VCaP (cell line): ENCODE data around the gene TGFBI.

ENCODE experiments used
- H3K27ac ChIP-seq: fragments of 450-650 bp; 2 replicates; pipeline ENCODE4 v1.5.1; 2017
- TF ChIP-seq, protein P1 (sequence below): fragments of 450-650 bp; conservative IDR thresholded peaks from 2 replicates; pipeline ENCODE4 v1.5.1; 2017; ENCODE audit warnings: mild to moderate bottlenecking, moderate library complexity

TGFBI gene

GRCh38 chr5:136033848-136034247, 5.1 kb downstream of the TGFBI start:
- TF ChIP-seq, protein P1, sequence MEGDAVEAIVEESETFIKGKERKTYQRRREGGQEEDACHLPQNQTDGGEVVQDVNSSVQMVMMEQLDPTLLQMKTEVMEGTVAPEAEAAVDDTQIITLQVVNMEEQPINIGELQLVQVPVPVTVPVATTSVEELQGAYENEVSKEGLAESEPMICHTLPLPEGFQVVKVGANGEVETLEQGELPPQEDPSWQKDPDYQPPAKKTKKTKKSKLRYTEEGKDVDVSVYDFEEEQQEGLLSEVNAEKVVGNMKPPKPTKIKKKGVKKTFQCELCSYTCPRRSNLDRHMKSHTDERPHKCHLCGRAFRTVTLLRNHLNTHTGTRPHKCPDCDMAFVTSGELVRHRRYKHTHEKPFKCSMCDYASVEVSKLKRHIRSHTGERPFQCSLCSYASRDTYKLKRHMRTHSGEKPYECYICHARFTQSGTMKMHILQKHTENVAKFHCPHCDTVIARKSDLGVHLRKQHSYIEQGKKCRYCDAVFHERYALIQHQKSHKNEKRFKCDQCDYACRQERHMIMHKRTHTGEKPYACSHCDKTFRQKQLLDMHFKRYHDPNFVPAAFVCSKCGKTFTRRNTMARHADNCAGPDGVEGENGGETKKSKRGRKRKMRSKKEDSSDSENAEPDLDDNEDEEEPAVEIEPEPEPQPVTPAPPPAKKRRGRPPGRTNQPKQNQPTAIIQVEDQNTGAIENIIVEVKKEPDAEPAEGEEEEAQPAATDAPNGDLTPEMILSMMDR: no peak
- no peak overlapping the region for H3K27ac ChIP-seq

- TF ChIP-seq, protein P1: no peak
Measured at GRCh38 chr5:136034492-136034891, 5.7 kb downstream of the TGFBI start.

GRCh38 chr5:136034984-136035383, 6.2 kb downstream of the TGFBI start:
- no peak overlapping the region for H3K27ac ChIP-seq
- TF ChIP-seq, protein P1: no peak

More at GRCh38 chr5:136034492-136034891, 5.7 kb downstream of the TGFBI start:
- H3K27ac ChIP-seq: no peak overlapping the region

DNA sequence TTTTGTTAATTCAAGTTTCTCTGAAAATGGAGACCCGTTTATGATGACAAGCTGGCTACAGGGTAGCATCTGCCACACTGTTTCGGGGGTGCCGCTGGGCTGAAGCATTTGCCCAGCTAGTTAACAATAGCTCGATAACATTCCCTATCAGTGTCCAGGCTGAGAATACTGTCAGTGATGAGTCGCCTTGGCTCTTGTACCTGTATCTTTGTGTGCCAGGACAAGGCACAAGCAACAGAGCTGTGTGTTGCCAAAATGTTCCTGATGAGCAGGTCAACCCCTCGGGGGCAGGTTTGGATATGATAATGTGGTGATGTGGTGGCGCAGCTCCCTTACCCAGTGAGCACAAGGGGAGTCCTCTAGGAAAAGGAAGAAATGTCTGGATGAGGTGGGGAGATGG, 7.0 kb downstream of the TGFBI start:
- no peak overlapping the region for H3K27ac ChIP-seq
- TF ChIP-seq, protein P1: no peak

DNA sequence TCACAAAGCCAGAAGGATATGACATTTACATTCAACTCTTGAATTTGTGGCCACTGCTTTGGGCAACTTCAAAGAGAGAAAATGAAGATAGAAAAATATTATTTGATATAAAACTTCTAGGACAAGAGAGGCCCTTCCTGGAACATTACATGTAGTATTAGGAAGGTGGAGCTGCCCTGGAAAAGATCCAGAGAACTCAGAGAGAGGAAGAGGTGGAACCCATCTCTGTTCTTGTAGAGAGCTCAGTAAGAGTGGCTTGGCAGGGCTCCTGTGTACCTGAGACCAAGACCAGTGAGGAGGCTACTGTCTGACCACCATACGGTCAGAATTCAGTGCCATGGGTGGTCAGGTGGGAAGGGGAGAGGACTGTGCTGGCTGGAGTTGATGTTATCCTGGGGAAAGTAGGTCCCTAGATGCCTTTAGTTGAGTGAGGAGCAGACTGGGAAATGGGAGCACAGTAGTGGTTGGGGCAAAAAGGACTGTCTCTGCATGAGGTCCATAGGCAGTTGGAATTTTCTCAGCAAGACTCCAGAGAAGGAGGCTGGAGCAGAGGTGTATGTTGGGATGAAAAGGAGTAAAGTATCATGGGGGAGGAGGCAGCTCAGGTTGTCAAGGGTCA, 7.6 kb downstream of the TGFBI start:
- TF ChIP-seq, protein P1: no peak
- no peak overlapping the region for H3K27ac ChIP-seq

GRCh38 chr5:136037001-136037705, 8.4 kb downstream of the TGFBI start:
- TF ChIP-seq, protein P1: no peak
- H3K27ac ChIP-seq: peak overlapping the region; percentile 14; the same call in 1 of the 2 replicates

GRCh38 chr5:136038635-136039034, 9.8 kb downstream of the TGFBI start:
- no peak overlapping the region for H3K27ac ChIP-seq
- TF ChIP-seq, protein P1: no peak
